ENCODE results near the gene ADD1.

DNA sequence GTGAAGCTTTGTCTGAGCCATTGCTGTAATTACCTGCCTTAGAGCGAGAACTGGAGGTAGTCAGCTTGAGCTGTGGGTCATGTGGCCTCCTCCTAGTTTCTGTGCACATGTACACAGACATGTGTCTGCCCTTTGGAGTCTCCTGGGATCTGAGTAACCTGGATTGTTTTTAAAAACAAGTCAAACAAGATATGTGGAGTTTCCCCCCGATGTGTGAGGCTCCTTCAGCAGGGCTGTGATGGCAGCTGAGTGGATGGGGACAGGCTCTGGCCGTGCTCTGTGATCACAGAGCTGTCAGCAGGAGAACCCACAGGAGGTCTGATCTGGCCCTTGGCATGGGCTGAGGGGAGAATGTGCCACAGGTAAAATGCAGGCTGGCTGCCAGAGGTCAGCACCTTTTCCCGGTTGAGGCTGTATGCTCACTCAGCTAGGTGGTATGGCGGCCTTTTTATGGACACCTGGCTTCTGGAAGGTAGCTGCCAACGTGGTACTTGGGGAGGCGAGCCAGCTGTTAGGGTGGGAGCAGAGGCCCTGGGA lies 81.2 kb downstream of the ADD1 start:
- TF ChIP-seq, protein P1, sequence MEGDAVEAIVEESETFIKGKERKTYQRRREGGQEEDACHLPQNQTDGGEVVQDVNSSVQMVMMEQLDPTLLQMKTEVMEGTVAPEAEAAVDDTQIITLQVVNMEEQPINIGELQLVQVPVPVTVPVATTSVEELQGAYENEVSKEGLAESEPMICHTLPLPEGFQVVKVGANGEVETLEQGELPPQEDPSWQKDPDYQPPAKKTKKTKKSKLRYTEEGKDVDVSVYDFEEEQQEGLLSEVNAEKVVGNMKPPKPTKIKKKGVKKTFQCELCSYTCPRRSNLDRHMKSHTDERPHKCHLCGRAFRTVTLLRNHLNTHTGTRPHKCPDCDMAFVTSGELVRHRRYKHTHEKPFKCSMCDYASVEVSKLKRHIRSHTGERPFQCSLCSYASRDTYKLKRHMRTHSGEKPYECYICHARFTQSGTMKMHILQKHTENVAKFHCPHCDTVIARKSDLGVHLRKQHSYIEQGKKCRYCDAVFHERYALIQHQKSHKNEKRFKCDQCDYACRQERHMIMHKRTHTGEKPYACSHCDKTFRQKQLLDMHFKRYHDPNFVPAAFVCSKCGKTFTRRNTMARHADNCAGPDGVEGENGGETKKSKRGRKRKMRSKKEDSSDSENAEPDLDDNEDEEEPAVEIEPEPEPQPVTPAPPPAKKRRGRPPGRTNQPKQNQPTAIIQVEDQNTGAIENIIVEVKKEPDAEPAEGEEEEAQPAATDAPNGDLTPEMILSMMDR (IDR thresholded peaks at IDR 0.05): no peak
- no peak for TF ChIP-seq POLR2A (IDR thresholded peaks at IDR 0.05)

All from tibial nerve (tissue), 3 donors.